IPS DF 4.7 (cell line): Measurements from ENCODE around the gene TMC8.
"Not testable (repeated sequence)": the region's sequence is repeated elsewhere in the genome, so short reads cannot be mapped to it uniquely, and the experiment has no call there.

Experiments
- DNase-seq: peaks from one replicate; pipeline ENCODE4 v3.0.0-alpha.2; 2013; ENCODE audit warnings: low spot score; ENCODE audit errors: extremely low read depth

TMC8 gene

DNA sequence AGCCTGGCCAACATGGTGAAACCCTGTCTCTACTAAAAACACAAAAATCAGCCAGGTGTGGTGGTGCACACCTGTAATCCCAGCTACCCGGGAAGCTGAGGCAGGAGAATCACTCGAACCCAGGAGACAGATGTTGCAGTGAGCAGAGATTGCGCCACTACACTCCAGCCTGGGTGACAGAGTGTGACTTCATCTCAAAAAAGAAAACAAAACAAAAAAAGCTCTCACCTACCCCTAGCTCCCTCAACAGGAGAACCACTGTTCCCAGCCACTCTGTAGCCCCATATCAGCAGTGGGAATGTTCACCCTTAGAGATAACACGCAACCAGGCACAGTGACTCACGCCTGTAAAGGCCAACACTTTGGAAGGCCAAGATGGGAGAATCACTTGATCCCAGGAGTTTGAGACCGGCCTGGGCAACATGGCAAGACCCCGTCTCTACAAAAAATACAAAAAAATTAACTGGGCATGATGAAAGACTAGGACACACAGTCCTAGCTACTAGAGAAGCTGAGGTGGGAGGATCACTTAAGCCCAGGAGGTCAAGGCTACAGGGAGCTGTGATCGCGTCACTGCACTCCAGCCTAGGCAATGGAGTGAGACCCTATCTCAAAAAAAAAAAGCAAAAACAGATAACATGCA lies 5.4 kb downstream of the TMC8 start:
- DNase-seq, result no peak

DNA sequence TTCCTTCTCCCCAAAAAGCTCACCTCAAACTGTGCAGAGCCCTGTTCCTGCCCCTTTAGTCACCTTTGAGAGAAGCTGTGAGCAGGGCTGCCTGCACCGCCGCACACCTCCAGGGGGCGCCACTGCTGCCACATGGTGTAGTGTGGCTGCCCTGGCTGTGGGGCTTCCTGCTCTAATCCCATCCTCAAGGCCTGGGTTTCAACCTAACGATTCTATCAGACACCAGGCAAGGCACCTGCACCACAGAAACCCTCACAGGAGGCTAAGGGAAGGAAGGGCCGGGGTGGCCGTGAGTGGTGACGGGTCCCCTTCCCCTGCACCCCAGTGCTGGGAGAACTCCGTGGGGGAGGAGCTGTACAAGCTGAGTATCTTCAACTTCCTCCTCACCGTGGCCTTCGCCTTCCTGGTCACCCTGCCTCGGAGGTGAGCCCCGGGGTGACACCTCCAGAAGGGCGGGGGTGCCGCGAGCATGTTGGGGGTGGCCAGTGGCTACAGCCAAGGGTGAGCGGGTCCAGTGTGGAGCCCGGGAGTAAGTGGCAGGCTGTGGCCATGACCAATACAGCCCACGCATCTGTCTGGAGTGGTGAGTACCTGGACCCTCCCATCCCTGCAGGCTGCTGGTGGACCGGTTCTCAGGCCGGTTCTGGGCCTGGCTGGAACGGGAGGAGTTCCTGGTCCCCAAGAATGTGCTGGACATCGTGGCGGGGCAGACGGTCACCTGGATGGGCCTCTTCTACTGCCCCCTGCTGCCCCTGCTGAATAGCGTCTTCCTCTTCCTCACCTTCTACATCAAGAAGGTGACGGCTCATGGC lies 7.0 kb downstream of the TMC8 start:
- DNase-seq, result no peak

DNA sequence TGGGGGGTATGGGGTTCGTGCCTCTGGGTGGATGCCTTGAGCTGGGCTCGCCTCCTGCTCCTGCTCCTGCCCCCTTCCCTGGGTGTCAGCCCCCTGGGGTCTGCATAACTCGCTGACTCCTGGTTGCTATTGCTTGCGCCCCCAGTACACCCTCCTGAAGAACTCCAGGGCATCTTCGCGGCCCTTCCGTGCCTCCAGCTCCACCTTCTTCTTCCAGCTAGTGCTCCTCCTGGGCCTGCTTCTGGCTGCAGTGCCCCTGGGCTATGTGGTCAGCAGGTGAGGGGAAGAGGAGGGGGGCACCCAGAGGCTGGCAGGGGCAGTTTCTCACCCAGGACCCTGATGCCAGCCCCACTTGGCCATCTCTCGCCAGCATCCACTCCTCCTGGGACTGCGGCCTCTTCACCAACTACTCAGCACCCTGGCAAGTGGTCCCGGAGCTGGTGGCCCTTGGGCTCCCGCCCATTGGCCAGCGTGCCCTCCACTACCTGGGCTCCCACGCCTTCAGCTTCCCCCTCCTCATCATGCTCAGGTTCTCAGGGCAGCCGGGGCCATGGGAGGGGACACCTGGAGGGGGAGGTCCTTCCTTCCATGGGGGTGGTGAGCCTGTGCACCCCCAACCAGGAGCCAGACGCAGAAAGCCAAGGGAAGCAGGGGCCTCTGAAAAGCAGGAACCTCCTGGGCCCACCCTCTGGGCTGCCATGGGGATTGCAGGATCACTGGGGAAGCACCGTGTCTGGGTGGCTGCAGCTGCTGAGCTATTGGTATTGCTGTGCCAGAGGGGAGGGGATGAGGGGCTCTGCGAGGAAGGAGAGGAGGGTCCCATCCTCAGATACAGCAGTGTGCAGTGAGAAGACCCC lies 7.9 kb downstream of the TMC8 start:
- DNase-seq, result no peak

DNA sequence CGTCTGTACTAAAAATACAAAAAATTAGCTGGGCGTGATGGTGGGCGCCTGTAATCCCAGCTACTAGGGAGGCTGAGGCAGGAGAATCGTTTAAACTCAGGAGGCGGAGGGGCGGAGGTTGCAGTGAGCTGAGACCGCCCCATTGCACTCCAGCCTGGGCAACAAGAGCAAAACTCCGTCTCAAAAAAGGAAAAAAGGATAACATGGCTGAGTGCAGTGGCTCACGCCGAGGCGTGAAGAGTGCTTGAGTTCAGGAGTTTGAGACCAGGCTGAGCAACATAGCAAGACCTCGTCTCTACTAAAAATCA lies 9.2 kb downstream of the TMC8 start:
- DNase-seq, result not testable (repeated sequence)

DNA sequence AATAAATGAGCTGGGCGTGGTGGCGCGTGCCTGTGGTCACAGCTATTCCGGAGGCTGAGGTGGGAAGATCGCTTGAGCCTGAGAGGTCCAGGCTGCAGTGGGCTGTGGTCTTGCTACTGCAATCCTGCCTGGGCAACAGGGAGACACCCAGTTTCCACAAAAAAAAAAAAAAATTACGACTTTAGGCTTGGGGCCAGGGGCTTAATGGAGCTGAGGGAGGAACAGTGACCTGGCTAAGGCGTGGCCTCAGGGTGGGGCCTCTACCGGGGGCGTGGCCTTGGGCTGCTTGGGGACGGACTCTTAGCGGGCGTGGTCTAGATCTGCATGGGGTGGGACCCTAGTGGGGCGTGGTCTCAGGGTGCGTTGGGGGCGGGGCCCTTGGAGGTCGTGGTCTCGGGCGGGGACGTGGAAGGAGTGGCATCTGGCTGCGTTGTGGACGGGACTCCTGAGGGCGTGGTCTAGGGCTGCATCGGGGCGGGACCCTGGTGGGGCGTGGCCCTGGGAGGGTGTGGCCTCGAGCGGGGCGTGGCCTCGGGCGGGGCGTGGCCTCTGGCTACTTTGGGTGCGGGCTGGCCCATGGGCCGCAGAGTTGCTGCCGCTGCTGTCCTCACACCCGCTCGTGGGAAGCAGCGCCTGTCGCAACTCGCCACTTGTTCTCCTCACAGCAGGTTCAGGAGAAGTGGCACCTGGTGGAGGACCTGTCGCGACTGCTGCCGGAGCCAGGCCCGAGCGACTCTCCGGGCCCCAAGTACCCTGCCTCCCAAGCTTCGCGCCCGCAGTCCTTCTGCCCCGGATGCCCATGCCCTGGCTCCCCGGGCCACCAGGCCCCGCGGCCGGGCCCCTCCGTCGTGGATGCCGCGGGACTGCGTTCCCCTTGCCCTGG lies 9.8 kb downstream of the TMC8 start:
- peak; percentile 87 for DNase-seq

DNA sequence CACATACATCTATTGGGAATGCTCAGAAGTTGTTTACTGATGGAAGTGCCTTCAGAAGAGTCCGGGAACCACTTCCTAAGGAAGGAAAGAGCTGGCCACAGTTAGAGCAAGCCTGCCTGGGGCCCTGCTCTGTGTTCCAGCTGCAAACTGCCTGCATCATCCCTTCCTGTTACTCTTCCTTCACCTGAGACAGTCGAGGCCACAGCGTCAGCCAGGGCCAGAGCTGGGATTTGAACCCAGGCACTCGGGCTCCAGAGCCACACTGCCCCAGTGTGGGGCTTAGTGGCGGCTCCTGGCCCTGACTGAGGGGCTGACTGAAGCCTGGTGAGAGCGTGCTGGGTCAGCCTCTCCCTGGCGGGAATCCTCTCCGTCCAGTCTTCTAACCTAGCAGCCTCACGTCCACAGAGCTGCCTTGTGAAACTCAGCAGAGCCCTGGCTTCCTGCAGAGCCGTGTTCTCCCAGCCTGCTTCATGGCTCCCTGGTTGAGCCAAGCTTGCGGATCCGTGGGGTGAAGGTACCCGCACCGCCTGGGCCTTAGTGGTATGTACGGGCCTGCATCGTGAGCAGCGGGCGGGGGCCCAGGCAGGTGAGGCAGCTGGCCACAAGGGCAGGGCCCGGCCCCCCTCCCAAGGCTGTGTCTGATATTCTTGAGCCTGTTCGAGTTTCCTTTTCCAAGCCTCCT lies 11.0 kb downstream of the TMC8 start:
- no peak for DNase-seq

DNA sequence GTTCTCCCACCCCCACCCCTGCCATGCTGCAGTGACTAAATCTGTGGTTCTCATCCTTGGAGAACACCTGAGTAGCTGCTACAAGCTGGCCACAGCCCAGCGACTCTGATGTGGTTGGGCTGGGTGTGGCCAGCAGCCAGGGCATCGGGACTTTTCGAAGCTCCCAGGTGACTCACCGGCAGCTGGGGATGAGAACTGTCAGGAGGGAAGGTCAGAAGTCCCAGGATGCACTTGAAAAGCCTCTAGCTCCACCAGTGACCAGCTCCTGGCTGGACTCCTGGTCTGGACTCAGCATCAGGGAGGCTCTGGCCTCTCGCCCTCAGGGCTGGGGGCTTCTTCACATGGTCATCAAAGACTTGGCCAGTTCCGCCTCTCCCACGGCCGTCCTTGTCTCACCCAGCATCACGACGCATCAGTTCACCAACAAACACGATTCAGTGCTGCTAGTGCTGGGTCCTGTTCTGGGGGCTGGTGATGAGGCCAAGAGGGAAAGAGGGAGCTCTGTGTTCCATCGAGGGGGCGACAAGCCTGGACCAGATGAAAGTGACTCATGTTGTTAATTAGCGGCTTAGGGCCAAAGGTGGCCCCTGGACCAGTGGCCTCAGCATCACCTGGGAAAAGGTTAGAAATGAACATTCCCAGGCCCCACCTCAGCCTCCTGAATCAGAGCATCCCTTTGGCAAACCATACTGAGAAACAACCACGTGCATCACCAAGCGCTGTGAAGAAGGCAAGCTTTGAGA lies 11.7 kb downstream of the TMC8 start:
- DNase-seq, result no peak

DNA sequence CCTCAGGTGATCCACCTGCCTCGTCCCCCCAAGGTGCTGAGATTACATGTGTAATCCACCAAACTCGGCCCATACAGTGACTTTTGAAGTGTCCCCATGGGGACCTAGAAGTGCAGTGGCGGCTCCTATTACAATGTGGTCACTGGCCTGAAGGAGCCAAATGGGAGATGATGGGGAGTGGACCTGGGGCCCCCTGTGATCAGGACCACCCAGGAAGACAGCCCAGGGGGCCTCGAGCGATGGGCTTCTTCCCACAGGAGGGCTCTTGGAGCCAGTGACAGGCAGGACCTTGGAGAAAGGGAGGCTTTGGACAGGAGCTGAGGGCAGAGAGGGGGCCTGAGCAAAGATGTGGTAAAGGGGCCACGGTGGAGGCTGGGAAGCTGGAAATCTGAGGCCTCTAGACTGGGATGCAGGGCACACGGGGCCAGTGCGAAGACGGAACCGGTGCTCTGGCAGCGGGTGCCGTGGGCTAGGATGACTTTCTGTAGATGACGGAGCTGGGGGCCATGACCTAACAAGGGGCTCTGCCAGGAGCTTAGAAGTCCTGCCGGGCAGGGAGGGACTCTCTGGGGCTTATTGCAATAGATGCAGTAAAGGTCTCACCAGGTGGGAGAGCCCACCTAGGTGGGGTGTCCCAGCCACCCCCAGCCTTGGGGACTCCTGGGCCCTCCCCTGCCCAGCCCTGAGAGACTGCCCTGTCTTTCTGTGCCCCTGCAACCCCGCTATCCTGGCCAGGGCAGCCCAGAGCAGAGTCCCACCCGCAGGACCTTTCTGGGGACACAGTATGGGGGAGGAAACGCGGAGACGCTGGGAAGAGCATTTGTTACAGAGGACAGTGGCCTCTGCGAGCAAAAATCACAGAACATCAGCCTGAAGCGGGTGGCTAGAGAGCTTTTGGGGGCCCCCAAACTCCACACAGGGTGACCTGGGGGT lies 12.9 kb downstream of the TMC8 start:
- no peak for DNase-seq

DNA sequence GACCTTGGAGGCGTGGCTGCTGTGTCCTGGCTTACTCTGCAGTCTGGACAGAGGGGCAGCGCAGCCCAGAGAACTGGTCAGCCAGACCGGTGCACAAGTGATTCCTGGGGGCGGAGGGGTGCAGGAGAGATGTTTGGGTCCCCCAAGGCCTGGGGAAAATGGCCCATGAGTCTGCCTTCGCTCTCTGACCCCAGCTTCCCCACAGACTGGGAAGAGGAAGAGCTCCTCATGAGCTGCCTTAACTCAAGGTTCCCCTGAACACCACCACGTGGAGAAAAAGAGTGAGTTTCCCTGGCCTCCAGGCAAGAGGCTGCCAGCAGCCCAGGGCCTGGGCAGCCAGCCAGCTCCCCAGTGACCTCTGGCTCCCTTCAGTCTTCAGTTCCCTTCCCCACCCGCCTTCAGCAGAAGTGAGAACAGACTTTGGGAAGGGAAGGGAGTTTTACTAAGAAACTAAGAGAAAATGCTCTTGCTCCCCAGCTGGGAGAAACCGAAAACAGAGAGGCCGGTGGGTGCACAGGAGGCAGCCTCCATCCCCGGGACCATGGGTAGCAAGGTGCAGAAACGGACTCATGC lies 13.7 kb downstream of the TMC8 start:
- no peak for DNase-seq

DNA sequence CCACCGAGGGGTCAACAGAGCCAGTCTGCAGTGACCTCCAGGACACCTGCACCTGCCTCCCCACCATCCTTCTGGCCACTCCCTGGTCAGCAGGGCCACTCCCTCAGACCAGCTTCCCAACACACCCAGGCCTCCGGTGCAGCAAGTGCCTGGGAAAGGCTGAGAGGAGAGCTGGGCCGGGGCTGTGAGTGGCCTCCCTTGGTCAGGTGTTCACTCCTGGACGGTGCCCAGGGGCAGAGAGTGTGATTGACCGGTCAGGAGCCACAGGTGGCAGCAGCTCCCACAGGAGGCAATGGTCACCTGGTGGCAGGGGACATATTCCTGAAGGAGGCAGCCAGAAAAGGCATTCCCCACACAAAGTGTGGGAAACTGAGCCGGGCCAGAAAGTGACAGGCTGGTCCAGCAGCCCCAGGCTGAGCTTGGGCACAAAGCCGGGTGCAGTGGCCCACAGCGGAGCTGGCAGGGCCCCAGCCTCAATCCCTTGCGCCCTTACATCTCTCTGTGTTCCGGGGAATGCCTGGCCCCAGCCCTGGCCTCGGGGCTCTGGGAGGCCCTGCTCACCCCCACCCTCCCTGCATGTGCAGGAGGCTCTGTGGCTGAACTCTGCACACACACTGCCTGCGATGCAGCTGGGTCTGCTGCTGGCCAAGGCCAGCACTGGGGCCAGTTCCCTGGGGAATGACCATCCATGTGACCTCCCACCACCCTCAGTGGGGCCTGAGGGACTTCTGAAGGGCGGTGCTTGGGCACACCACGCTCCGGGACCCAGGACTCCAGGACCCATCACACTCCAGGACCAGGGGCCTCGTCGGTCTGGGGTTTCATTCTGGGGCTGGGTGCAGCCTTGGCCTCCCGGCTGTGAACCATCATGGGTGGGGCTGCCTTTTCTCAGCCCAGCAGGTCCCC lies 14.4 kb downstream of the TMC8 start:
- DNase-seq, result no peak

DNA sequence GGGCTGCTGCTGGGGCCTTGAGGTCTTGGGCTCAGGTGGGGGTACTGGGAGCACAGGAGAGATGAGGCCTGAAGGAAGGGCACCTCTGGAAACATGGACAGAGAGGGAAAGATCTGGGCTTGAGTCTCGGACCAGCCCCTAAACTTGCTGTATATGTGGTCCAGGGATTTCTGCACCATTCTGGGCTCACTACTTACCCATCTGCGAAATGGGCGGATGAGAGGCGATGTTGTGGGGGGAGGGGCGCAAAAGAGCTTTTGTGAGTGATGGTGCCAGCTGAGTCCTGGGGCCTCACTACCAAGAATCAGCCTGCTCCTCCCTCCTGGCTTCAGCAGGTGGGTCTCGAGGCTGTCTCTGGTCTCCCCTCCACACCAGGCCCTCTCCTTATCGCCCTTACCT lies 15.9 kb downstream of the TMC8 start:
- no peak for DNase-seq

DNA sequence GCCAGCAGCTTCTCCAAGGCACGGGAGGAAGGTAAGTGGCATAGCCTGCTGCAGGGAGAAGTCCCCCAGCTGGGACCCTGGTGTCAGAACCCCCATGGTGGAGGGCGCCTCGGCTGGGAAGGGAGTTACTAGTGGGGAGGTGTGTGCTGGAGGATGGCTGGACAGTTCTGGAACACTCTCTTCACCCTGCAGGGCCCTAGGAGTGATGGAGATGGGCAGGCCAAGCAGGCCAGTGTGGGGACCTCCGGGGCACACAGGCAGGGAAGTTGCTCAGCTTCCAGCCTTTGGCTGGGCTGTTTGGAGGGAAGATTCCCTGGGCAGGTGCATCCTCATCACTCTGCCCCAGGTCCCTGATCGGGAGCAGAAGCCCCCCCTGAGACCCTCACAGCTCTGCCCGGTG lies 16.3 kb downstream of the TMC8 start:
- DNase-seq, result no peak

DNA sequence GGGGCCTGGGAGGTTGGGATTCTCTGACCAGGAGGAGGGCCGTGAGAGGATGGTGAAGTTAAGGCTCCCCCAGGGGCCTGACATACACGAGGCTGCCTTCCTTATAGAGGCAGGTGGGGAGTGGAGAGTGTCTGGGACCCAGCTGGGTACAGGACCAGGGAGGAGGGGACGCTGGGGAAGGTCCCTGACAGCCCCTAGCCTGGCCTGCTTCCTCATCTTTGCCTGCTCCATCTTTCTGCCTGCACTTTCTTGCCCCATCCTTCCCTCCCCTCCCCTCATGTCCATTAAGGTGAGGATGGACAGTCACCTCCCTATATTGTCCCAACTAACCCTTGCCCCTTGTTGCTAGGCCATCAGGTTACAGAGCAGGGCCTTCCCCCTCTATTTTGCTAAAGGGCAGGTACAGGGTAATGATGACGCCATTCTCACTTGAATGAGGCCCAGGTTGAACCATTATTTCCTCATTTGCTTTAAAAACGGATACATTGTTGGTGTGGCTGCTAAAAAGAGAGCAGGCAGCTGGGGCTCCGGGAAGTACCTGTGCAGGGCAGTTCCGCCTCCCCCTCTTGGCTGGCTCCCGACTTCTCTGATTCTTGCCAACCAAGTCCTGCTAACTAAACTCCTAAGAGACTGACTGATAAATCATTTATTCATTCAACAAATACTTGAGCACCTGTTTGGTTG lies 16.9 kb downstream of the TMC8 start:
- no peak for DNase-seq

DNA sequence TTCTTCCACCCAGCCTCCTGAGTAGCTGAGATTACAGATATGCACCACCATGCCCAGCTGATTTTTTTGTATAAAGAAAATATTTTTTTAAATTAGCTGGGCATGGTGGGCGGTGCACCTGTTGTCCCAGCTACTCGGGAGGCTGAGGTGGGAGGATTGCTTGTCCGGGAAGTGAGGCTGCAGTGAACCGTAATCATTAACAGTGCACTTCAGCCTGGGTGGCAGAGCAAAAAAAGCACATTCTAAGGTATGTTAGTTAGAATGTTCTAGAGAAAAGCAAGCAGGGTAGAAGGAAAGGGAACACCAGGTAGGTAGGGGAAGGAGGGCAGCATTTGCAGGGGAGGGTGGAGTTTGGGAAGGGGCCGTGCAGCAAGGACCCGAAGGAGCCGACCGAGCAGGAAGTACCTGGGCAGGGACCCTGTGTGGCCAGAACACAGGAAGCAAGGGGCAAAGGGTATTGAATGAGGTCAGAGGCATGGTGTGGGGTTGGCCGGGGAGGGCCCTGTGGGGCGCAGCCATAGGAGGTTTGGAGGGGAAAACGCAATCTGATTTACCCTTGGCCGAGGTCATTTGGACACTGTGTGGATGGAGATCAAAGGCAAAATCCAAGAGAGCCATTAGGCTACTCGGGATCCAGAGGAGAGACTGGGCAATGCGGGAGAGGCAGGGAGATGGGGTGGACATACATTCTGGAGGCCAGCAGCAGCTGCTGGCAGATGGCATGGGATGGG lies 17.9 kb downstream of the TMC8 start:
- no peak for DNase-seq

DNA sequence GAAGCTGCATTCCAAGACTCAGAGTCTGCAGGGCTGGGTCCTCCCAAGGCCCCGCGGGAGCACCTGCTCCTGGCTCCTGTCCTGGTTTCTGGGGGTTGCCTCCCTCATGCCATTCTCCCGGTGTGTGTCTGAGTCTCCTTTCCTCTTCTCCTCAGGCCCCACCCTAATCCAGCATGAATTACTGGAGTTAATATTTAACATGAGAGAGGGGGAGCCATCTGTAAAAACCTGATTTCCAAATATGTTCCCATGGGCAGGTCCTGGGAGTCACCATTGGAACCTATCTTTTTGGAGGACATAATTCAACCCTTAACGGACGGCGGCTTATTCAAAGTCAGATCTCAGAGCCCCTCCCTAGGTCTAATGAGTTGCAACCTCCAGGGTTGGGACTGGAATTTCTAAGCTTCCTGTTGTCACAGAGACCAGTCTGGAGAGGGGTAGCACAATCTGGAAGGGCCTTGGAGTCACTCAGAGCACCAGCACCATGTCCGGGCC lies 21.0 kb downstream of the TMC8 start:
- no peak for DNase-seq
